Measurements from ENCODE around the gene FAM222A. TPM values are rescaled to one million over a fixed set of nuclear protein-coding genes. Genes with fewer than 3 reads are reported as not detected.

FAM222A gene
- total RNA-seq, 1 experiment from 2014 or later = 1.6 TPM

GRCh38 chr12:109753959-109754358 lies 40.3 kb downstream of the FAM222A start (continued):
- TF ChIP-seq, protein P1, sequence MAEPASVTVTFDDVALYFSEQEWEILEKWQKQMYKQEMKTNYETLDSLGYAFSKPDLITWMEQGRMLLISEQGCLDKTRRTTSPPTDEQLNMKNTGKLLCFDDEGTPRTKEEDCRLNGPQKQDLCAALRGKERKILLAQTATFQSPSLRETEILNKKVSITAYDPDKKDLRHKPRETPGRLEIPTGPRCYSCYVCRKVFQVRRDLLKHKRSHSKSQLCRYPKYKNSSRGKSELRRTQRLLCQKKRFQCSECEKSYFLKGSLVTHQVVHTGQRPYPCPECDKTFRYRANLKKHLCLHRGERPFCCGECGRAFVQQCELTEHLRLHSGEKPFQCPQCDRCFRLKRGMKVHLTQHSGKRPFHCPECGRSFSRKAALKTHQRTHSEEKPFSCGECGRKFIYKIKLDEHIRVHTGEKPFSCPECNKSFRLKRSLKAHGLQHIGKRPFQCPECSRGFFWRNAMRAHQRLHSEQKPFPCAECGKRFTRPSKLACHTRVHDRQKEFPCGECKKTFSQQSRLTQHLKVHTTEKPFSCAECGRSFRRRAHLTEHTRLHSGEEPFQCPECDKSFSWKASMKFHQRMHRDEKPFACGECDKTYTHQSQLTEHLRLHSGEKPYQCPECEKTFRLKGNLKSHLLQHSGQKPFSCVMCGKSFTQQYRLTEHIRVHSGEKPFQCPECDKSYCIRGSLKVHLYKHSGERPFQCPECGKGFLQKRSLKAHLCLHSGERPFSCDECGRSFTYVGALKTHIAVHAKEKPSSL (CRISPR knock-in tag; conservative IDR thresholded peaks at IDR 0.05) = no peak
- TF ChIP-seq NR3C1 (CRISPR knock-in tag; conservative IDR thresholded peaks at IDR 0.05; ENCODE audit: low read depth) (no peak), ZNF219 (CRISPR knock-in tag; IDR thresholded peaks at IDR 0.05; ENCODE audit: borderline replicate concordance) (no peak), ZNF121 (CRISPR knock-in tag; IDR thresholded peaks at IDR 0.05) (no peak), ZNF423 (CRISPR knock-in tag; IDR thresholded peaks at IDR 0.05) (no peak), EMX1 (CRISPR knock-in tag; IDR thresholded peaks at IDR 0.05) (no peak), IRF2 (CRISPR knock-in tag; IDR thresholded peaks at IDR 0.05; ENCODE audit: borderline replicate concordance, low read depth) (no peak), FOXP1 (CRISPR knock-in tag; IDR thresholded peaks at IDR 0.05; ENCODE audit: borderline replicate concordance) (no peak), GRHL2 (CRISPR knock-in tag; IDR thresholded peaks at IDR 0.05; ENCODE audit: insufficient replicate concordance, severe bottlenecking) (no peak), KAT7 (CRISPR knock-in tag; IDR thresholded peaks at IDR 0.05; ENCODE audit: borderline replicate concordance) (no peak), ETV6 (CRISPR knock-in tag; IDR thresholded peaks at IDR 0.05) (no peak)
- TF ChIP-seq, protein P2, sequence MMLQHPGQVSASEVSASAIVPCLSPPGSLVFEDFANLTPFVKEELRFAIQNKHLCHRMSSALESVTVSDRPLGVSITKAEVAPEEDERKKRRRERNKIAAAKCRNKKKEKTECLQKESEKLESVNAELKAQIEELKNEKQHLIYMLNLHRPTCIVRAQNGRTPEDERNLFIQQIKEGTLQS (CRISPR knock-in tag; conservative IDR thresholded peaks at IDR 0.05) = no peak

- Mint-ChIP-seq H3K27me3 (ENCODE audit: low read depth) (no peaks in the 10 kb centered on the region), H3K27ac (no peak overlapping the region), H3K9me3 (peaks cover 17% of the 10 kb centered on the region), H3K36me3 (peaks cover 9% of the 10 kb centered on the region; the same call in 1 of the 2 replicates), H3K4me3 (no peak overlapping the region), H3K4me1 (peaks cover 16% of the 10 kb centered on the region)
- DNase-seq (ENCODE audit: low spot score) (no peak), ATAC-seq (no peak)
- CTCF ChIA-PET = interaction anchor here (1.1 kb wide), 1 partner anchor 16 kb away, joined by 6 read pairs; no protein-coding TSS in a partner anchor
- POLR2A ChIA-PET = no interaction called here
- no peak for TF ChIP-seq SOX15 (CRISPR knock-in tag; IDR thresholded peaks at IDR 0.05)
- no peak for TF ChIP-seq PREB (CRISPR knock-in tag; IDR thresholded peaks at IDR 0.05; ENCODE audit: borderline replicate concordance)
- TF ChIP-seq, protein P3, sequence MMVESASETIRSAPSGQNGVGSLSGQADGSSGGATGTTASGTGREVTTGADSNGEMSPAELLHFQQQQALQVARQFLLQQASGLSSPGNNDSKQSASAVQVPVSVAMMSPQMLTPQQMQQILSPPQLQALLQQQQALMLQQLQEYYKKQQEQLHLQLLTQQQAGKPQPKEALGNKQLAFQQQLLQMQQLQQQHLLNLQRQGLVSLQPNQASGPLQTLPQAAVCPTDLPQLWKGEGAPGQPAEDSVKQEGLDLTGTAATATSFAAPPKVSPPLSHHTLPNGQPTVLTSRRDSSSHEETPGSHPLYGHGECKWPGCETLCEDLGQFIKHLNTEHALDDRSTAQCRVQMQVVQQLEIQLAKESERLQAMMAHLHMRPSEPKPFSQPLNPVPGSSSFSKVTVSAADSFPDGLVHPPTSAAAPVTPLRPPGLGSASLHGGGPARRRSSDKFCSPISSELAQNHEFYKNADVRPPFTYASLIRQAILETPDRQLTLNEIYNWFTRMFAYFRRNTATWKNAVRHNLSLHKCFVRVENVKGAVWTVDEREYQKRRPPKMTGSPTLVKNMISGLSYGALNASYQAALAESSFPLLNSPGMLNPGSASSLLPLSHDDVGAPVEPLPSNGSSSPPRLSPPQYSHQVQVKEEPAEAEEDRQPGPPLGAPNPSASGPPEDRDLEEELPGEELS (CRISPR knock-in tag; IDR thresholded peaks at IDR 0.05) = no peak
- TF ChIP-seq GABPB1 (CRISPR knock-in tag; IDR thresholded peaks at IDR 0.05) = no peak
- no peak for TF ChIP-seq HMGXB4 (CRISPR knock-in tag; IDR thresholded peaks at IDR 0.05)
- TF ChIP-seq SP1 (CRISPR knock-in tag; conservative IDR thresholded peaks at IDR 0.05) = no peak
- no peak for TF ChIP-seq PRRX2 (CRISPR knock-in tag; IDR thresholded peaks at IDR 0.05)
- no peak for TF ChIP-seq SMAD4 (CRISPR knock-in tag; IDR thresholded peaks at IDR 0.05)
- no peak for TF ChIP-seq STAT6 (CRISPR knock-in tag; conservative IDR thresholded peaks at IDR 0.05; ENCODE audit: low read depth)
- no peak for TF ChIP-seq ZNF232 (CRISPR knock-in tag; IDR thresholded peaks at IDR 0.05)
- TF ChIP-seq, protein P4, sequence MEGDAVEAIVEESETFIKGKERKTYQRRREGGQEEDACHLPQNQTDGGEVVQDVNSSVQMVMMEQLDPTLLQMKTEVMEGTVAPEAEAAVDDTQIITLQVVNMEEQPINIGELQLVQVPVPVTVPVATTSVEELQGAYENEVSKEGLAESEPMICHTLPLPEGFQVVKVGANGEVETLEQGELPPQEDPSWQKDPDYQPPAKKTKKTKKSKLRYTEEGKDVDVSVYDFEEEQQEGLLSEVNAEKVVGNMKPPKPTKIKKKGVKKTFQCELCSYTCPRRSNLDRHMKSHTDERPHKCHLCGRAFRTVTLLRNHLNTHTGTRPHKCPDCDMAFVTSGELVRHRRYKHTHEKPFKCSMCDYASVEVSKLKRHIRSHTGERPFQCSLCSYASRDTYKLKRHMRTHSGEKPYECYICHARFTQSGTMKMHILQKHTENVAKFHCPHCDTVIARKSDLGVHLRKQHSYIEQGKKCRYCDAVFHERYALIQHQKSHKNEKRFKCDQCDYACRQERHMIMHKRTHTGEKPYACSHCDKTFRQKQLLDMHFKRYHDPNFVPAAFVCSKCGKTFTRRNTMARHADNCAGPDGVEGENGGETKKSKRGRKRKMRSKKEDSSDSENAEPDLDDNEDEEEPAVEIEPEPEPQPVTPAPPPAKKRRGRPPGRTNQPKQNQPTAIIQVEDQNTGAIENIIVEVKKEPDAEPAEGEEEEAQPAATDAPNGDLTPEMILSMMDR (IDR thresholded peaks at IDR 0.05) = no peak
- no peak for TF ChIP-seq E2F5 (CRISPR knock-in tag; IDR thresholded peaks at IDR 0.05)
- TF ChIP-seq NFE2L1 (CRISPR knock-in tag; IDR thresholded peaks at IDR 0.05) = no peak
- TF ChIP-seq FOXK1 (CRISPR knock-in tag; IDR thresholded peaks at IDR 0.05) = no peak
Observed at GRCh38 chr12:109756457-109756856, 42.8 kb downstream of the FAM222A start.

Measured in WTC11 (cell line).